ENCODE measurements around the gene MAP3K13.

Gene MAP3K13

GRCh38 chr3:185508335-185508991, 145.5 kb downstream of the MAP3K13 start:
- DNase-seq (ENCODE audit: low spot score), result no peak

- no peak for DNase-seq (ENCODE audit: low spot score)
Observed at GRCh38 chr3:185511711-185512110, 148.8 kb downstream of the MAP3K13 start.

- DNase-seq (ENCODE audit: low spot score), result no peak
Observed at GRCh38 chr3:185517387-185518130, 154.6 kb downstream of the MAP3K13 start.

GRCh38 chr3:185519021-185519420, 156.1 kb downstream of the MAP3K13 start:
- no peak for DNase-seq (ENCODE audit: low spot score)

GRCh38 chr3:185521349-185522138, 158.6 kb downstream of the MAP3K13 start:
- no peak for DNase-seq (ENCODE audit: low spot score)

- DNase-seq (ENCODE audit: low spot score), result no peak
Observed at GRCh38 chr3:185526349-185526951, 163.5 kb downstream of the MAP3K13 start.

- no peak for DNase-seq (ENCODE audit: low spot score)
Observed at GRCh38 chr3:185527364-185527763, 164.4 kb downstream of the MAP3K13 start.

GRCh38 chr3:185528532-185528931, 165.6 kb downstream of the MAP3K13 start:
- DNase-seq (ENCODE audit: low spot score), result no peak

GRCh38 chr3:185530856-185531255, 167.9 kb downstream of the MAP3K13 start:
- DNase-seq (ENCODE audit: low spot score), result no peak

- DNase-seq (ENCODE audit: low spot score), result no peak
Observed at GRCh38 chr3:185532901-185533300, 170.0 kb downstream of the MAP3K13 start.

GRCh38 chr3:185534511-185534910, 171.6 kb downstream of the MAP3K13 start:
- no peak for DNase-seq (ENCODE audit: low spot score)

GRCh38 chr3:185537369-185537970, 174.5 kb downstream of the MAP3K13 start:
- DNase-seq (ENCODE audit: low spot score), result no peak
